GM21390 (cell line): ENCODE data around the gene IFT74.
"Not testable (repeated sequence)": the region's sequence is repeated elsewhere in the genome, so short reads cannot be mapped to it uniquely, and the experiment has no call there.

Experiments
- ATAC-seq: cut with Tn5 transposase; IDR thresholded peaks from one replicate; pipeline ENCODE4 v1.9.1; 2021; ENCODE audit not compliant: unreplicated experiment

The IFT74 gene

DNA sequence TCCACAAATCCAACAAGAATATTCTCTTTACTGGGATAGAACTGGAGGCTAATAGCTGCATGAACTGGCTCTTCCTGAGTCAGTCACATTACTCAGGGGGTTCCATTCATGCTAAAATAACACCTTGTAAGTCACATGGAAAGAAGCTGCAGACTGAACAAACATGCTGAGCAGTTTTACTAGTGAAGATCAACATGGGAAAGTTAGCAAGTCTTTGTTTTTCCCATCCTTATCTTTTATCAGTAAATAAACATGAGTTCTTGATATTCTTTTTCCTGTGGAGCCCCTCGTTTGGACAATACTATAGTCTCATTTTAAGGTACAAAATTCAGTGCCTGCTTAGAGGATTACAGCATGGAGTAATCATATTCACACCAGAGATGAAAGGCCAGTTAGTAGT, 109.1 kb downstream of the IFT74 start:
- no peak for ATAC-seq

GRCh38 chr9:27073841-27074728, 117.9 kb downstream of the IFT74 start:
- no peak for ATAC-seq

DNA sequence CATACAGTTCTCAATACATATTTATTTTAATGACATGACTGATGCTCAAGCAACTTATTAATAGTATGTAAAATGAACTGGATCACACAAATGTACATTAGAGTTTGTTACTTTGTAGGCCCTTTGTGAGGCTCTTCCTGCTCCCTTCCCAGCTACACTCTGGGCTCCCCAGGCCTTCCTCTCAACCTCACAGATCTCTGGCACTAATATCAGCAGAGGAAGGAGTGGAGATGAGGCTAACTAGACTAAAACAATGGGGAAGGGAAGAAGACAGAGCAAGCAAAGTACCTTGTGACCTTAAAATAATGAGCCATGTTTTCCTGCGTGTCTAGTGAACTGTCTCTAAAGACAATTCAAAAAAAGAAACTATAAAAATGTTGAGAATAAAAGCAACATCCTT, 122.5 kb downstream of the IFT74 start:
- no peak for ATAC-seq

DNA sequence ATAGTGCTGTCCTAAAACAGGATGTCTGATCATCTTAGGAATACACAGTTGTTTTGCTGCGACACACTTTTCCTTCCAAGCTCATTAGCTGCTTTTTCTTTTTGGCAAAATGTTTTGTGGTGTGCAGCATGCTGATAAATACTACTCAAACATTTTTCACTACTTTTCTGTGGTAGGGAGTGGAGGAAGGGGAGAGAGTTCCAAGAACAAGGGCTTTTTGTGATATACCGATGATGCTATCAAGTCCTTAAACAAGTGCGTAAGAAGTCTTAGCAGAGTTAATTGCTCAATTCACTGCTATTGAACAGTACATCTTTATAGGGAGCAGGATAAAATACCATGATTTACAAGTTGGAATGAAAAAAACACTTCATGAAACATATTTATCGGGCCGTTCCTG, 129.2 kb downstream of the IFT74 start:
- ATAC-seq: no peak

DNA sequence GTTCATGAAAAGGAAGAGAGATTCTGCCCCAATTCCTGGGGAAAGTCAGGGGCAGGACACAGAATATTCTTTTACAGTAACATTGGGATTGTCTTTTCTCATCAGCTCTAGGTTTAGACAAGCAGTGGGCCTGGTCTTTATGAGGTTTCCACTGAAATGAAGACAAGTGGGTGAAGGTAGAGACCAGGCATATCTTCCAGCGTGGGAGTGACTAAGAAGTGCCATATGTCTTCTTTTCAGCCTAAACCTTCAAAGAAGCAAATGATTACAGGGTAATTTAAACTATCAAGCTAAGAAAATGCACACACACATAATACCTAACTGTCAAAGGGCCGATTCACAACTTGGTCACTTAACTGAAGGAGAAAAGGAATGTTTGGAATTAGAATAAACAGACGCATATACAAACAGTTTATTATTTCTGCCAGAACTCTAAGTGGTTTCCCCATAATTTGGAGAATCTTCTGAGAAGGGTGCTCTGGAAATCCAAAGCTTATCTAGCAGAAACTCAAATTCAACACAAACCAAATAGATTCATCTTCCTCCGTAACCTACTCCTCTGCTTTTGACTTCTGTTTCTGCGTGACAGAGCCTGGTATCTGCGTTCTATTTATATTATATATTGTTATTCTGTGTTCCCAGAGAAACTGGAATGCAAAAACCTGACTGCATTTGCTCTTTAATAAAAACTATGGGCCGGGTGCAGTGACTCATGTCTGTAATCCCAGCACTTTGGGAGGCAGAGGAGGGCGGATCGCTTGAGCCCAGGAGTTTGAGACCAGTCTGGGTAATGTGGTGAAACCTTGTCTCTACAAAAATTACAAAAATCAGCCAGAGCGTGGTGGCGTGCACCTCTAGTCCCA, 130.8 kb downstream of the IFT74 start:
- no peak for ATAC-seq

DNA sequence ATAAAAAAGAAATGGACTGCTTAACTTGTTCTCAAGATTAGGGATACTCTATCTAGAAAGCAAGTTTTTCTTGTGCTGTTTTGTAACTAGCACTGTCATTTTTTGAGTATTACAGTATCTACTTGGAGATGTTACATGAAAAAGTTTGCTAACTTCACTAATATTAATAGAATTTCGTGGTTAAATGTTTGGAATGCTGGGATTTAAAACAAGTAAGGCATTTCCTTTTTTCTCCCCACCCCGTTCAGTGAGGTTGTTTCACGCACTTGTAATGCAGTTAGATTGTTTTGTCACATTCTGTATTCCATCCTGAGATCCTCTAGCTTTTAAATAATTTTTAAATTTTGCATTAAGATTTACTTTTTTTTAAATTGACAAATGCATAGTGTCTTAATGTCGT, 132.8 kb downstream of the IFT74 start:
- no peak for ATAC-seq

DNA sequence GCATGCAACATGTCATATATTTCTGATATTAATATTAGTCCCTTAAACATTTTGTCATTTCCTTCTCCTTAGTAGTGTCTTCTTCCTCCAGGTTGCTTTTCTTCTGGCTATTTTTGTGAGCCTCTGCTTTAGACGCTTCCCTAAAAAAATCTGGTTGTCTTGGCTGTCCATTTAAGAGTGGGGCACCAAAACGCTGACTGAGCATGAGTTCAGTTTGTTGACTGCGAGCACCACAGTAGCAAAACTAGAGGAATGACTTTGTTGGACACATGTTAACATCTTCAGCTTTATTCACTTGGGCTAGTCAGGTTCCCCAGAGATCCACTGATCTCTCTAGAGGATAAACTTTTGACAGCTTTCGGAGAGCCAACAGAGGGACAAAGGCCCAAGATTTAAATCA, 133.5 kb downstream of the IFT74 start:
- no peak for ATAC-seq

DNA sequence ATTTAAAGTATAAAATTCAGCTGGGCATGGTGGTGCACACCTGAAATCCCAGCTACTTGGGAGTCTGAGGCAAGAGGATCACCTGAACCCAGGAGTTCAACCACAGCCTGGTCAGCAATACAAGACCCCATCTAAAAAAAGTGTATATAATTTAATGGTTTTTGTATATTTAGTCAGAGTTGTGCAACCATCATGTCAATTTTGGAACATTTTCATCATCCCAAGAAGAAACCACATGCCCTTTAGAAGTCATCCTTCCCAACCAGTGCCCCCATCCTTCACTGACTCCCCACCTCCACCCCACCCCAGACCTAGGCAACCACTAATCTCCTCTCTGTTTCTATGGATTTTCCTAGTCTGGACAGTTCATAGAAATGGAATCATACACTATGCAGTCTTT, 134.0 kb downstream of the IFT74 start:
- ATAC-seq: no peak

DNA sequence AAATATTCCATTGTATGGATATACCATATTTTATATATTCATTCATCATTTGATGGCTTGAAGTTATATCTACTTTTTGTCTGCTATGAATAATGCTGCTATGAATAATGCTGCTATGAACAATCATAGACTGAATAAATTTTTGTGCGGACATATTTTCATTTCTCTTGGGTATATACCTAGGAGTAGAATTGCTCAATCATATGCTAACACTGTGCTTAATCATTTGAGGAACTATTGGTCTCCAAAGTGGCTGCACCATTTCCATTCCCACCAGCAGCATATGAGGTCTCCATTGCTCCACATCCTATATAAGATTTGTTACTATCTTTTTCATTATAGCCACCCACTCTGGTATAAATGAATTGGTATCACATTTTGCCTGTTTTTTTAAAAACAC, 134.5 kb downstream of the IFT74 start:
- no peak for ATAC-seq

- not testable (repeated sequence) for ATAC-seq
These were observed 136.3 kb downstream of the IFT74 start for GRCh38 chr9:27092496-27092895.

GRCh38 chr9:27093384-27094067, 137.3 kb downstream of the IFT74 start:
- ATAC-seq: not testable (repeated sequence)

DNA sequence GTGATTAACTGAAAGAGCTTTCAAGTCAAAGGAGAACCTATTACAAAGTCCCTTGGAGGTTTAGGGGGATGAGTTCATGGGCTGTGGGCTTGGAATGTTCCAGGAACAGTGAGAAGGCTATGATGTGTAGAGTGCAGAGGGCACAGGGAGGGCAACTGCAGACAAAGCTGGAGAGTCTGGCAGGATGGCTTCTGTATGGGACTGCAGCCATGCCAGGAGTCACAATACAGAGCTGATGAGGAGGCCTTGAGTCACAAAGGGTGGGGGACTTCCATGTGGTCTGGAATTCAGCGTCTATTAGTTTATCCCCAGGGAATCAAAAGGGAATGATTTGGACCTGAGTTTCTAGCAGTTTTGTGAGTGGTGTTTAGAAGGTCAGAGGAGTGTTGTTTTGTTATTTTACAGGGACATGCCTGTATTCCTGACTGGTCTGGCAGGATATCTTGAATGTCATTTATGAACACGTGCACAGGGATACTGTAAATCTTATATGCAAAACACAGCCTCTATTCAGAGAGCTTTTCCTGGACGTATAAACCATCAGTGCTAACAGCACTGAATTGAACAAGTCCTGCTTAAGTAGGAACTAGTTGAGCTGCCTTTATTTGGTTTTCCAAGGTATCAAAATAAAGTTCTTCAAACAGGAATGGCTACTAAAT, 138.6 kb downstream of the IFT74 start:
- ATAC-seq: no peak

DNA sequence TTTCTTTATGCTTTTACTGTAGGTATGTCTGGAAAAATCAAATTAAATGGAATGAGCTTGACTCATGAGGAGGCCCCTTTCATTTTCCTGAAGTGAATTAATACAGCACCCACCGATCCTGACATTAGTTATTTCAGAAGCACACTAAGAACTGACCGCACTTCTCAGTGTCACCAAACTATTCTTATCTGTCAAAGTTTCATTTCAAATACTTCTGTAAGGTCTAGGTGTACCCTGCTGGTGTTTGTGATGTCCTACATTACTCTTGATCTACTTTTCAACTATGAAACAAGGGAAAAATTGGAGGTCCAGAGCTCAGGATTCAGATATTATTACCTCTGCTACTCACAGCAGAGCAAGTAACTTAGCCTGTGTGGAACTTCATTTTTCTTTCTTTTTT, 151.0 kb downstream of the IFT74 start:
- no peak for ATAC-seq

GRCh38 chr9:27108981-27109541, 152.8 kb downstream of the IFT74 start, which contains the start of gene TEK:
Gene TEK (plus strand): TSS chr9:27109225. CDS start chr9:27109591, 366 bp downstream.
- no peak for ATAC-seq

DNA sequence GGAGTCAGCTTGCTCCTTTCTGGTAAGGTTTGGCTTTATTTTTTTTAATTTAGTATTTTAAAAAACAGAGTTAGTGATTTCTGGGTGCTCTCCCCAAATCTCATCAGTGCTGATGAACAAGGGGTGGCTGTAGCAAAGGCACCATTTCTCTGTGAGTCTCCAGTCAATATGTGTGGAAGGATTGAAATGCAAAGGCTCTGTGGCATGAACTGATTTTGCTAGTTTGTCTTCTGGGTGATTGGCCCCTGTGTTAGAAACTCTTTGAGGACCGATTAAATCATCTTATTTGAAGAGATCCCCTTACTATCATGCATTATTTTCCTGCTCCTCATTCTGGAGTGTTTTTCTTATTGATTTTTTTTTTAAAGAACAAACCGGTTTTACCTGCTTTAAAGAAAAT, 153.4 kb downstream of the IFT74 start:
- no peak for ATAC-seq

DNA sequence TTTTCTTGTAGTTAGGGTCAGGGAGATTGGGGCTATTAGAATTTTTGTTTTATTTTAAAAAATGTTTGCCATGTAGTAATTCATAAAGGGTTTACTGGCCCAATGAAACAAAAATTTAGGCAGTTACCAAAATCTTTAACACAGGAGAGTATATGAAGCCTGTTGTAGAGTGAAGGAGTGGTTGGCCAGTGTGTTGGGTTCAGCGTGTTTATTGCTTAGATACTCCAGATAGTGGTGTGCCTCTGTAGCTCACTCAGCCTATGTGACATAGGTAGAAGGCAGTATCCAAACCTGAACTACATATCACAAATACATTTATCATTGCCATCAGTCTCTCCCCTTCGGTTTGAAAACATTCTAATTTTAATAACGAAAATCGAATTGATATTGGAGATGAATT, 154.0 kb downstream of the IFT74 start:
- no peak for ATAC-seq

GRCh38 chr9:27112235-27112634, 156.0 kb downstream of the IFT74 start:
- no peak for ATAC-seq
